IPS-18a (cell line): Measurements from ENCODE around the gene RING1.

ENCODE experiments used
- H3K27ac ChIP-seq: one replicate; pipeline ENCODE4 v1.5.1; 2013; ENCODE audit warnings: low read length
- H3K27me3 ChIP-seq: one replicate; pipeline ENCODE4 v1.6.1; 2013; ENCODE audit warnings: mild to moderate bottlenecking, low read length; ENCODE audit not compliant: control insufficient read depth, insufficient read depth
- H3K36me3 ChIP-seq: one replicate; pipeline ENCODE4 v1.6.1; 2013; ENCODE audit warnings: low read depth, low read length; ENCODE audit not compliant: control insufficient read depth
- H3K4me1 ChIP-seq: one replicate; pipeline ENCODE4 v1.6.1; 2013; ENCODE audit warnings: low read depth, low read length; ENCODE audit not compliant: control insufficient read depth
- H3K4me3 ChIP-seq: one replicate; pipeline ENCODE4 v1.5.1; 2013; ENCODE audit warnings: low read length
- H3K9ac ChIP-seq: one replicate; pipeline ENCODE4 v1.6.1; 2013; ENCODE audit warnings: mild to moderate bottlenecking, low read length, moderate library complexity
- H3K9me3 ChIP-seq: one replicate; pipeline ENCODE4 v1.6.1; 2013; ENCODE audit warnings: low read depth, low read length; ENCODE audit not compliant: control insufficient read depth

Gene RING1

GRCh38 chr6:33205191-33206026 lies 2.9 kb upstream of the RING1 start:
- Histone ChIP-seq H3K9ac (peak overlapping the region; percentile 49), H3K4me3 (peak overlapping the region; percentile 77), H3K27ac (no peak overlapping the region), H3K9me3 (no peaks in the 10 kb centered on the region), H3K4me1 (peaks cover 17% of the 10 kb centered on the region), H3K36me3 (peaks cover 23% of the 10 kb centered on the region), H3K27me3 (peaks cover 31% of the 10 kb centered on the region)

DNA sequence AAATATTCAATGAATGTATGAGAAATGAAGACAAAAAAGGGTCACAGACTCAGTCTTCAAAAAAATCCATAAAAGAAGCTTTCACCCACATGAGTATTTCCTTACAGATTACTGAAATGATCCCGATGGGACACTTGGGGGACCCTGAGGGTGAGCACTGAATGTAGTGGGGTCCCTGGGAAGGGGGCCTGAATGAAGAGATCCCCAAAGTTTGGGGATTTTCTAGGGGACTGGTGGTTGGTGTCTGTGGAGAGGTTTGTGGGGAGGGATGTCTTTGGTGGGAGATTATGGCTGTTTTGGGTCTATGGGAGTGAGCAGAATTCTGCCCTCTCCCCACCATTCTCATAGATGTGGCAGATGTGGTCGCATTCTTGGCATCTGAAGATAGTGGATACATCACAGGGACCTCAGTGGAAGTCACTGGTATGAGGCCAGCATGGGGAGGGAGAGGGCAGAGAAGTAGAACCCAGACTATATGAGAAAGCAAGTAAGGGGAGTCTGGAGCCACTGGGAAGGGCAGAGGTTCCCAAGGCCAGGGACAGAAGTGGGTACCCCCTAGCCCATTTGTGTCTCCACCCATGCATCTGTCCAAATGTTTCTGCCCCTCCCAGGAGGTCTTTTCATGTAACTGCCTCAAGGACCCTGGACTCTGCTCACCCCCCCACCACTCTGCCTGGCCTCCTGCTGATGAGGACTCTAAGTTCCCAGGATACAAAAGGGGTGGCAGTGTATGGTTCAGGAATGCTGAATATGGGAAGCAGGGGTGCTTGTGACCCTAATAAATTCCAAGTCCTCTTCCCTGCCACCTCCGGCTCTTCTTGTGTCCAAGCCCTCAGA lies 2.1 kb upstream of the RING1 start:
- H3K4me1 ChIP-seq: peaks cover 17% of the 10 kb centered on the region
- H3K4me3 ChIP-seq: no peak overlapping the region
- no peak overlapping the region for H3K27ac ChIP-seq
- no peak overlapping the region for H3K9ac ChIP-seq
- no peaks in the 10 kb centered on the region for H3K9me3 ChIP-seq
- peaks cover 28% of the 10 kb centered on the region for H3K36me3 ChIP-seq
- H3K27me3 ChIP-seq: peaks cover 38% of the 10 kb centered on the region

DNA sequence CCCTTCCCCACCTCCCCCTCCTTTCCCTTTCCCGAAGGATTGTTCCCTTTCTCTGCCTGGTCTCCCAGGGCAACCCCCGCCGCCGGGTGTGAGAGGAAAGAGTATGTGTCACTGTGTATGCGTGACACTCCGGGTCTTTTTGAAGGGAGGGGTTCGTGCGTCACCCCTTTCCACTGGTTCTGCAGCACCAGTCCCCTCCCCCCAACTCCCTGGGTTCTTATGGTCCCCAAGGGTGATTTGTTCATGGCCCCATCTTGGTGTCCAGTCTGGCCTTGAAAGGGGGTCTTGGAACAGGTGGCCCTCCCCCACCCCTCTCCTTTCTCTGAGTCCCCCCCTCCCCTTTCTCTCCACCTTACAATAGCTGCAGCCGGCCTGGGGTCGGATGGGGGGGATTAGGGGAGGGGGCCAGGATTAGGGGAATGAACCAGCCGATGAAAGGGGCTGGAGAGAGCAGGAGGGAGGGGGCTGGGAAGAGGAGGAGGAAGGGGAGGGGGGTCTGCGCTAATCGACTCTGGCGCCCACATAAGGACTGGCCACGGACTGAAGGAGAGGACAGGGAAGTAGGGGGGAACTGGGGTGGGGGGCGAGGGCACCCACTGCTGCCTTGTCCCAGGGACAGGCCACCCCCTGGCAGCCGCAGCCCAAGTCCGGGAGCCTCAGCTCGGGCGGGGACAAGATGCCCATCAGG lies 1.3 kb upstream of the RING1 start:
- H3K36me3 ChIP-seq: peaks cover 25% of the 10 kb centered on the region
- H3K4me3 ChIP-seq: peak overlapping the region; percentile 80
- peak overlapping the region; percentile 74 for H3K9ac ChIP-seq
- peaks cover 44% of the 10 kb centered on the region for H3K27me3 ChIP-seq
- no peaks in the 10 kb centered on the region for H3K9me3 ChIP-seq
- peaks cover 17% of the 10 kb centered on the region for H3K4me1 ChIP-seq
- H3K27ac ChIP-seq: no peak overlapping the region

- H3K4me3 ChIP-seq: peak overlapping the region; percentile 80
- peaks cover 50% of the 10 kb centered on the region for H3K27me3 ChIP-seq
- H3K36me3 ChIP-seq: peaks cover 19% of the 10 kb centered on the region
- peaks cover 18% of the 10 kb centered on the region for H3K4me1 ChIP-seq
- no peaks in the 10 kb centered on the region for H3K9me3 ChIP-seq
- H3K27ac ChIP-seq: no peak overlapping the region
- H3K9ac ChIP-seq: peak overlapping the region; percentile 74
Measured at GRCh38 chr6:33207552-33208090, 679 bp upstream of the RING1 start.

DNA sequence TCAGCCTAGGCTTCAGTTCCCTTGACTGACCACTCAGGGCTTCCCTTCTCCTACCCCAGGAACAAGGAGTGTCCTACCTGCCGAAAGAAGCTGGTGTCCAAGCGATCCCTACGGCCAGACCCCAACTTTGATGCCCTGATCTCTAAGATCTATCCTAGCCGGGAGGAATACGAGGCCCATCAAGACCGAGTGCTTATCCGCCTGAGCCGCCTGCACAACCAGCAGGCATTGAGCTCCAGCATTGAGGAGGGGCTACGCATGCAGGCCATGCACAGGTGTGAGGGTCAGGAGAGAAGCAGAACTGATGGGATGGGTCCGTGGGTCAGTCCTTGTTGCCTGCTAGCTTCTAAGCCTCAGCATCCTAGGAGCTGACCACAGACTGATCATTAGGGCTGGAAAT lies 1.6 kb downstream of the RING1 start:
- peaks cover 9% of the 10 kb centered on the region for H3K36me3 ChIP-seq
- no peaks in the 10 kb centered on the region for H3K9me3 ChIP-seq
- H3K27me3 ChIP-seq: peaks cover 73% of the 10 kb centered on the region
- H3K27ac ChIP-seq: no peak overlapping the region
- H3K4me3 ChIP-seq: no peak overlapping the region
- H3K4me1 ChIP-seq: peaks cover 16% of the 10 kb centered on the region
- H3K9ac ChIP-seq: no peak overlapping the region

DNA sequence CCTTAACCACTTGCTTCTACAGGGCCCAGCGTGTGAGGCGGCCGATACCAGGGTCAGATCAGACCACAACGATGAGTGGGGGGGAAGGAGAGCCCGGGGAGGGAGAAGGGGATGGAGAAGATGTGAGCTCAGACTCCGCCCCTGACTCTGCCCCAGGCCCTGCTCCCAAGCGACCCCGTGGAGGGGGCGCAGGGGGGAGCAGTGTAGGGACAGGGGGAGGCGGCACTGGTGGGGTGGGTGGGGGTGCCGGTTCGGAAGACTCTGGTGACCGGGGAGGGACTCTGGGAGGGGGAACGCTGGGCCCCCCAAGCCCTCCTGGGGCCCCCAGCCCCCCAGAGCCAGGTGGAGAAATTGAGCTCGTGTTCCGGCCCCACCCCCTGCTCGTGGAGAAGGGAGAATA lies 2.8 kb downstream of the RING1 start:
- Histone ChIP-seq H3K27me3 (peaks cover 74% of the 10 kb centered on the region), H3K36me3 (peaks cover 9% of the 10 kb centered on the region), H3K27ac (no peak overlapping the region), H3K9me3 (no peaks in the 10 kb centered on the region), H3K4me3 (no peak overlapping the region), H3K9ac (no peak overlapping the region), H3K4me1 (peaks cover 11% of the 10 kb centered on the region)

DNA sequence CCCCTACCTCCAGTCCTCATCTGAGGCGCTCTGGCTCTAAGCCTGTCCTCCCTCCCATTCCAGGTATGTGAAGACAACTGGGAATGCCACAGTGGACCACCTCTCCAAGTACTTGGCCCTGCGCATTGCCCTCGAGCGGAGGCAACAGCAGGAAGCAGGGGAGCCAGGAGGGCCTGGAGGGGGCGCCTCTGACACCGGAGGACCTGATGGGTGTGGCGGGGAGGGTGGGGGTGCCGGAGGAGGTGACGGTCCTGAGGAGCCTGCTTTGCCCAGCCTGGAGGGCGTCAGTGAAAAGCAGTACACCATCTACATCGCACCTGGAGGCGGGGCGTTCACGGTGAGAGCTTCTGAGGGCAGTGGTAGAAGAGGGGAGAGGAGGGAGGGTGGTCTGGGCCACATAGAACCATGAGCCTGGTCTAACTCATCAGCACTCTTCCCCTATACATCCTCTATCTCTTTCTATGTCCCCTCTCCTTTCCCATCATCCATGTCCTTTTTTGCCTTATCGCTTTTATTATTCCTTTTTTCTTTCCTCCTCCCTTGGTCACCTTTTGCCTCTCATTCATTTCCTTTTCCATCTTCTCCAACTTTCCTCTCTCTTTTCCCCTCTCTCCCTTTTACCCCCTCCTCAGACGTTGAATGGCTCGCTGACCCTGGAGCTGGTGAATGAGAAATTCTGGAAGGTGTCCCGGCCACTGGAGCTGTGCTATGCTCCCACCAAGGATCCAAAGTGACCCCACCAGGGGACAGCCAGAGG lies 3.5 kb downstream of the RING1 start:
- H3K27ac ChIP-seq: no peak overlapping the region
- H3K9me3 ChIP-seq: no peaks in the 10 kb centered on the region
- no peak overlapping the region for H3K9ac ChIP-seq
- H3K4me1 ChIP-seq: peaks cover 9% of the 10 kb centered on the region
- no peak overlapping the region for H3K4me3 ChIP-seq
- peaks cover 9% of the 10 kb centered on the region for H3K36me3 ChIP-seq
- H3K27me3 ChIP-seq: peaks cover 74% of the 10 kb centered on the region

DNA sequence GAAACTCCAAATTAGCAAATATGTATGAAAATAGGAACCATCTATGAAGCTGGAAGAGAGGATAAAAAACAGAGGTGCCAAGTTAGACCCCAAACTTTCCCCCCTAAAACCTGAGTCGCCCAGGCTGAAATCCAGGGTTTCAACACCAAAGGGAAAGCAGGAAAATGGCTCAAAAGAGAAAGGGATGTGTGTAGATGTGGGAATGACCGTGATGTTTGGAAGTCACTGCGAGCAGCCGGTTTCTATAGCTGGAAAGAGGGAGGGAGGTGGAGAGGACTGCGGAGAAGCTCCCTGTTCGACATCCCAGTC lies 4.5 kb downstream of the RING1 start:
- Histone ChIP-seq H3K4me1 (peaks cover 9% of the 10 kb centered on the region), H3K4me3 (peak overlapping the region; percentile 56), H3K27me3 (peaks cover 74% of the 10 kb centered on the region), H3K36me3 (peaks cover 9% of the 10 kb centered on the region), H3K27ac (no peak overlapping the region), H3K9ac (no peak overlapping the region), H3K9me3 (no peaks in the 10 kb centered on the region)

- Histone ChIP-seq H3K27me3 (peaks cover 77% of the 10 kb centered on the region), H3K4me3 (peak overlapping the region; percentile 56), H3K9ac (no peak overlapping the region), H3K9me3 (no peaks in the 10 kb centered on the region), H3K36me3 (peaks cover 9% of the 10 kb centered on the region), H3K27ac (no peak overlapping the region), H3K4me1 (peaks cover 9% of the 10 kb centered on the region)
Measured at GRCh38 chr6:33213166-33213988, 5.1 kb downstream of the RING1 start.

- peaks cover 83% of the 10 kb centered on the region for H3K27me3 ChIP-seq
- H3K4me1 ChIP-seq: peaks cover 9% of the 10 kb centered on the region
- H3K36me3 ChIP-seq: peaks cover 9% of the 10 kb centered on the region
- no peaks in the 10 kb centered on the region for H3K9me3 ChIP-seq
- H3K4me3 ChIP-seq: peak overlapping the region; percentile 56
- H3K9ac ChIP-seq: no peak overlapping the region
- no peak overlapping the region for H3K27ac ChIP-seq
Measured at GRCh38 chr6:33213989-33214335, 5.7 kb downstream of the RING1 start.
